Stimulated activated naive CD4-positive, alpha-beta T cell (primary cell): Measurements from ENCODE around the gene PSMA6.

Source experiments
- DNase-seq, 6 experiments: peaks; one replicate each; lab custom pipeline; 2025; lab: John Stamatoyannopoulos, UW

Gene PSMA6

GRCh38 chr14:35367056-35367372, 74.8 kb downstream of the PSMA6 start:
- DNase-seq, result no peak
